ENCODE measurements around the gene CYB5RL.
A peak's percentile ranks its signal among the peaks of the same experiment; 100 is the strongest.
"Not testable (repeated sequence)": the region's sequence is repeated elsewhere in the genome, so short reads cannot be mapped to it uniquely, and the experiment has no call there.

The CYB5RL gene

GRCh38 chr1:54167422-54168139 lies 32.2 kb downstream of the CYB5RL start:
- DNase-seq (ENCODE audit: insufficient read length, low spot score): peak; percentile 76
- peak; percentile 70 for FAIRE-seq
- TF ChIP-seq POLR2A (IDR thresholded peaks at IDR 0.05; ENCODE audit: low read depth, low read length): no peak

- not testable (repeated sequence) for DNase-seq (ENCODE audit: insufficient read length, low spot score); FAIRE-seq
These were observed 33.5 kb downstream of the CYB5RL start for GRCh38 chr1:54166357-54166756.

- TF ChIP-seq POLR2A (IDR thresholded peaks at IDR 0.05; ENCODE audit: low read depth, low read length): no peak
- FAIRE-seq: no peak
- DNase-seq (ENCODE audit: insufficient read length, low spot score): no peak
These were observed 34.7 kb downstream of the CYB5RL start for GRCh38 chr1:54165146-54165545.

- no peak for DNase-seq (ENCODE audit: insufficient read length, low spot score)
- no peak for FAIRE-seq
- no peak for TF ChIP-seq POLR2A (IDR thresholded peaks at IDR 0.05; ENCODE audit: low read depth, low read length)
These were observed 36.3 kb downstream of the CYB5RL start for GRCh38 chr1:54163573-54163972.

GRCh38 chr1:54163051-54163450 lies 36.8 kb downstream of the CYB5RL start:
- DNase-seq (ENCODE audit: insufficient read length, low spot score): peak; percentile 49
- TF ChIP-seq POLR2A (IDR thresholded peaks at IDR 0.05; ENCODE audit: low read depth, low read length): no peak
- FAIRE-seq: no peak

- no peak for TF ChIP-seq POLR2A (IDR thresholded peaks at IDR 0.05; ENCODE audit: low read depth, low read length)
- no peak for FAIRE-seq
- DNase-seq (ENCODE audit: insufficient read length, low spot score): no peak
These were observed 38.2 kb downstream of the CYB5RL start for GRCh38 chr1:54161495-54162168.

- no peak for TF ChIP-seq POLR2A (IDR thresholded peaks at IDR 0.05; ENCODE audit: low read depth, low read length)
- DNase-seq (ENCODE audit: insufficient read length, low spot score) (no peak), FAIRE-seq (no peak)
These were observed 39.5 kb downstream of the CYB5RL start for GRCh38 chr1:54160351-54160750.

GRCh38 chr1:54159733-54160316 lies 40.0 kb downstream of the CYB5RL start:
- TF ChIP-seq POLR2A (IDR thresholded peaks at IDR 0.05; ENCODE audit: low read depth, low read length): no peak
- FAIRE-seq (no peak), DNase-seq (ENCODE audit: insufficient read length, low spot score) (no peak)

- peak; percentile 45 for FAIRE-seq
- peak; percentile 90 for DNase-seq (ENCODE audit: insufficient read length, low spot score)
- no peak for TF ChIP-seq POLR2A (IDR thresholded peaks at IDR 0.05; ENCODE audit: low read depth, low read length)
These were observed 41.8 kb downstream of the CYB5RL start for GRCh38 chr1:54158071-54158470.

- FAIRE-seq: no peak
- no peak for DNase-seq (ENCODE audit: insufficient read length, low spot score)
- no peak for TF ChIP-seq POLR2A (IDR thresholded peaks at IDR 0.05; ENCODE audit: low read depth, low read length)
These were observed 42.4 kb downstream of the CYB5RL start for GRCh38 chr1:54157401-54157800.

GRCh38 chr1:54156986-54157385 lies 42.8 kb downstream of the CYB5RL start:
- TF ChIP-seq POLR2A (IDR thresholded peaks at IDR 0.05; ENCODE audit: low read depth, low read length): no peak
- no peak for FAIRE-seq
- no peak for DNase-seq (ENCODE audit: insufficient read length, low spot score)

GRCh38 chr1:54156201-54156600 lies 43.6 kb downstream of the CYB5RL start:
- FAIRE-seq: no peak
- no peak for DNase-seq (ENCODE audit: insufficient read length, low spot score)
- TF ChIP-seq POLR2A (IDR thresholded peaks at IDR 0.05; ENCODE audit: low read depth, low read length): no peak

- DNase-seq (ENCODE audit: insufficient read length, low spot score) (peak; percentile 49), FAIRE-seq (no peak)
- no peak for TF ChIP-seq POLR2A (IDR thresholded peaks at IDR 0.05; ENCODE audit: low read depth, low read length)
These were observed 46.0 kb downstream of the CYB5RL start for GRCh38 chr1:54153535-54154439.

GRCh38 chr1:54152696-54153095 lies 47.1 kb downstream of the CYB5RL start, which contains the start of gene CDCP2:
TSS of gene CDCP2 (minus strand) at chr1:54153000. CDS start at chr1:54152922, 78 bp downstream.
- DNase-seq (ENCODE audit: insufficient read length, low spot score): no peak
- FAIRE-seq: no peak
- no peak for TF ChIP-seq POLR2A (IDR thresholded peaks at IDR 0.05; ENCODE audit: low read depth, low read length)

All from H54 (cell line).